Measurements from ENCODE around the gene THPO.

The THPO gene

GRCh38 chr3:184362668-184363546 is 15.1 kb downstream of the THPO start:
- peak; percentile 88 to 96 (median 91) for DNase-seq (ENCODE audit: low read depth in 3 of 3)

- DNase-seq (ENCODE audit: low read depth in 3 of 3): peak; percentile 11 to 60 (median 18)
Observed at GRCh38 chr3:184361932-184362667, 15.9 kb downstream of the THPO start.

- DNase-seq (ENCODE audit: low read depth in 3 of 3): peak; percentile 14 to 52 (median 17)
Observed at GRCh38 chr3:184361532-184361931, 16.5 kb downstream of the THPO start, which contains the start of the genes CLCN2 and POLR2H. Gene CLCN2, minus strand, starts transcription at chr3:184361605. Its CDS starts 126 bp downstream, at chr3:184361479. Gene POLR2H, plus strand, starts transcription at chr3:184361710. Its CDS starts 1,783 bp downstream, at chr3:184363493.

- DNase-seq (ENCODE audit: low read depth in 3 of 3): no peak
Observed at GRCh38 chr3:184360929-184361531, 17.0 kb downstream of the THPO start.

- DNase-seq (ENCODE audit: low read depth in 3 of 3): no peak
Observed at GRCh38 chr3:184360070-184360928, 17.7 kb downstream of the THPO start.

GRCh38 chr3:184359610-184360009 is 18.4 kb downstream of the THPO start:
- DNase-seq (ENCODE audit: low read depth in 3 of 3): no peak

- DNase-seq (ENCODE audit: low read depth in 3 of 3): no peak
Observed at GRCh38 chr3:184358921-184359350, 19.1 kb downstream of the THPO start.

- DNase-seq (ENCODE audit: low read depth in 3 of 3): no peak
Observed at GRCh38 chr3:184358124-184358767, 19.8 kb downstream of the THPO start.

- DNase-seq (ENCODE audit: low read depth in 3 of 3): no peak
Observed at GRCh38 chr3:184357248-184358123, 20.5 kb downstream of the THPO start.

GRCh38 chr3:184355261-184356040 is 22.6 kb downstream of the THPO start:
- DNase-seq (ENCODE audit: low read depth in 3 of 3): no peak

- DNase-seq (ENCODE audit: low read depth in 3 of 3): no peak
Observed at GRCh38 chr3:184354754-184355153, 23.3 kb downstream of the THPO start.

- peak in 2 of 3 experiments; percentile 36 to 64 for DNase-seq (ENCODE audit: low read depth in 3 of 3)
Observed at GRCh38 chr3:184354121-184354728, 23.8 kb downstream of the THPO start.

- DNase-seq (ENCODE audit: low read depth in 3 of 3): no peak
Observed at GRCh38 chr3:184353546-184353941, 24.5 kb downstream of the THPO start.

- DNase-seq (ENCODE audit: low read depth in 3 of 3): no peak
Observed at GRCh38 chr3:184352897-184353545, 25.0 kb downstream of the THPO start.

- no peak for DNase-seq (ENCODE audit: low read depth in 3 of 3)
Observed at GRCh38 chr3:184352149-184352785, 25.7 kb downstream of the THPO start.

GRCh38 chr3:184351511-184352148 is 26.4 kb downstream of the THPO start:
- no peak for DNase-seq (ENCODE audit: low read depth in 3 of 3)

GRCh38 chr3:184350618-184351017 is 27.4 kb downstream of the THPO start:
- DNase-seq (ENCODE audit: low read depth in 3 of 3): no peak
